Activated CD4-positive, alpha-beta memory T cell treated with anti-CD3 and anti-CD28 coated beads for 36 hours (primary cell): ENCODE data around the gene RBMS3. TPM values are rescaled to one million over a fixed set of nuclear protein-coding genes. Genes with fewer than 3 reads are reported as not detected.
A peak's percentile ranks its signal among the peaks of the same experiment; 100 is the strongest.

Source experiments
- CTCF ChIA-PET: fragments of 350-600 bp; sonication (Branson Sonifier 250); formaldehyde crosslinking; loops from one replicate; lab custom pipeline; 2021; ENCODE audit warnings: antibody characterized with exemption, inconsistent platforms; lab: Charles Lee
- POLR2A ChIA-PET: fragments of 350-600 bp; sonication (Branson Sonifier 250); formaldehyde crosslinking; loops from one replicate; lab custom pipeline; 2021; ENCODE audit warnings: antibody characterized with exemption; lab: Charles Lee
- DNase-seq: peaks from one replicate; pipeline ENCODE4 v3.0.0-alpha.2; 2020
- H3K27ac Mint-ChIP-seq: one replicate; pipeline ENCODE4 v1.8.0; 2021; ENCODE audit warnings: mixed read lengths
- H3K27me3 Mint-ChIP-seq: one replicate; pipeline ENCODE4 v1.8.0; 2021; ENCODE audit warnings: mixed read lengths
- H3K36me3 Mint-ChIP-seq: one replicate; pipeline ENCODE4 v1.8.0; 2021; ENCODE audit warnings: mixed read lengths
- H3K4me1 Mint-ChIP-seq: one replicate; pipeline ENCODE4 v1.8.0; 2021; ENCODE audit warnings: low read depth, mixed read lengths
- H3K4me3 Mint-ChIP-seq: one replicate; pipeline ENCODE4 v1.8.0; 2021; ENCODE audit warnings: mild to moderate bottlenecking, mixed read lengths
- H3K9me3 Mint-ChIP-seq: one replicate; pipeline ENCODE4 v1.8.0; 2021; ENCODE audit warnings: mixed read lengths
- intact Hi-C: fragments of 100-400 bp; cut with micrococcal nuclease; formaldehyde crosslinking; loops from one replicate; pipeline ENCODE4 v1.15.1; 2023
- total RNA-seq, 2 experiments: library from RNA; stranded (reverse); gene quantifications; one replicate each; pipeline ENCODE4 v1.2.3, GENCODE V29; 2021

Gene RBMS3
- total RNA-seq, 2 experiments from 2014 or later = 1.6 TPM

DNA sequence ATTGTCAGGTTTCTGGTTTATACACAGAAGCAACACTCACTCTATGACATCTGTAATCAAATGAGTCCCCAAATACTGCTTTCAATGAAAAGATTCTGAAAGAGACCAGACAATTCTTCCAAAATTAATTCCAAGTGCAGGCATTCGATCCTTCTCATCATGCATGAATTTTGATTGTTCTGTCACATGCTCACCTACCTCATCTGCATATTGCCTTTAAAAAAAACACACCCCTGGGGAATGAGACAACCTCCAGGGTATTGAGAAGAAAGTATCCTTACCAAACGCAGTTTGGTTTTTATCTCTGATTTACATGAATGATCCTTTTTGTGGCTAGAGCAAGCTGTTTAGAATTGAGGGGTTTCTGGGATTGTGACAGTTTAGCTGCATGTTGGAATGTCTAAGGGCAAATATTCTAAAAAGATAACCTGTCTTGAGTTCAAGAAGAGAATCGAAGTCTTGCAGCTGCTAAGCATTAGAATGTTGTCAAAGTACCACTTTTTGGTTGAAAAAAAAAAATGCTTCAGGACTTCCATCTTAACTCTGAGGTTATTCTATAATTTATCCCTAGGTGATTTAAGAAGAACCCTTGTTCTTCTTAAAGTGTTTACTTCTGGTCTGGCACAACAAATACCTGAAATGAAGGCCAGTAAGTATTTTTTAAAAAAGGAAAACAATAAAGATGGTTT is 653.1 kb downstream of the RBMS3 start:
- no peaks in the 10 kb centered on the region for H3K9me3 Mint-ChIP-seq

DNA sequence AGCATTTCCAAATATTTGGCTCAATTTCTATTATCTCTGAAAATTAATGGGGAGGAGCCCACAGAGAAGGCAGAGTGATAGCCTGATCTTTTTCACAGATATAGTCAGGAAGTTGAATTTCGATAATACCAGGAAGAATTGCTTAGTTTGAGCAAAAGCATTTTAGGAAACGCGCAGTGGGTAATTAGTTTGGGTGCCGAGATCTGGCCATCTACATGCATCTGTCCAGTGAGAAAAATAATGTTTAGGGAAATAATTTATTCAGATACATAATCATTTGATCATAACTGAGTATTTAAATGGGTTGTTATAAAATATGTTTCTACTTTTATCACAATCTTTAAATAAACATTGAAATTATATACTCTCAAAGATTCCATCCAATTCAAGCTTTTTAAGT is 653.9 kb downstream of the RBMS3 start:
- no peak overlapping the region for H3K27ac Mint-ChIP-seq
- no peaks in the 10 kb centered on the region for H3K9me3 Mint-ChIP-seq
- CTCF ChIA-PET = no interaction called here
- H3K27me3 Mint-ChIP-seq = peaks cover 10% of the 10 kb centered on the region
- no peak for DNase-seq
- intact Hi-C loops = no loop called here
- H3K4me3 Mint-ChIP-seq = no peak overlapping the region
- peaks cover 3% of the 10 kb centered on the region for H3K4me1 Mint-ChIP-seq
- H3K36me3 Mint-ChIP-seq = no peaks in the 10 kb centered on the region
- POLR2A ChIA-PET = no interaction called here

More for the DNA sequence above, 653.1 kb downstream of the RBMS3 start:
- H3K4me3 Mint-ChIP-seq = no peak overlapping the region
- H3K27me3 Mint-ChIP-seq = peaks cover 8% of the 10 kb centered on the region
- peaks cover 3% of the 10 kb centered on the region for H3K4me1 Mint-ChIP-seq
- intact Hi-C loops = no loop called here
- no peak for DNase-seq
- no peaks in the 10 kb centered on the region for H3K36me3 Mint-ChIP-seq
- no peak overlapping the region for H3K27ac Mint-ChIP-seq
- POLR2A ChIA-PET = no interaction called here
- CTCF ChIA-PET = no interaction called here

DNA sequence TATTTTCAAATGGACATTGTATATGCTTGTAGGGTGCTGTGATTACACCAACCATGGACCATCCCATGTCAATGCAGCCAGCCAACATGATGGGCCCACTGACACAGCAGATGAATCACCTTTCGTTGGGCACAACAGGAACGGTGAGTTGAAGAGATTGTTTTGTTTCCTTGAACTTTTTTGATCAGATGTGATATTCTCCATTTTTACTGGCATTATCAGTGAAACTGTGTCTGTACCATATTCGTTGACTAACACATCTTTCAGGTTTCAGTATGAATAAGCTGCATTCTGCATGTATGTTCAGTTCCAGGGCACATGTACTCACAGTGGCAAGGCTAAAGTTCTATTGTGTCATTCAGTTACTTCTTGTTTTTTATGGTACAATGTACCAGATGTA is 655.2 kb downstream of the RBMS3 start:
- H3K4me1 Mint-ChIP-seq = peaks cover 3% of the 10 kb centered on the region
- intact Hi-C loops = no loop called here
- DNase-seq = peak; percentile 12
- peaks cover 14% of the 10 kb centered on the region for H3K27me3 Mint-ChIP-seq
- H3K4me3 Mint-ChIP-seq = no peak overlapping the region
- no peaks in the 10 kb centered on the region for H3K36me3 Mint-ChIP-seq
- no peaks in the 10 kb centered on the region for H3K9me3 Mint-ChIP-seq
- no peak overlapping the region for H3K27ac Mint-ChIP-seq
- ChIA-PET CTCF (no interaction called here), POLR2A (no interaction called here)

DNA sequence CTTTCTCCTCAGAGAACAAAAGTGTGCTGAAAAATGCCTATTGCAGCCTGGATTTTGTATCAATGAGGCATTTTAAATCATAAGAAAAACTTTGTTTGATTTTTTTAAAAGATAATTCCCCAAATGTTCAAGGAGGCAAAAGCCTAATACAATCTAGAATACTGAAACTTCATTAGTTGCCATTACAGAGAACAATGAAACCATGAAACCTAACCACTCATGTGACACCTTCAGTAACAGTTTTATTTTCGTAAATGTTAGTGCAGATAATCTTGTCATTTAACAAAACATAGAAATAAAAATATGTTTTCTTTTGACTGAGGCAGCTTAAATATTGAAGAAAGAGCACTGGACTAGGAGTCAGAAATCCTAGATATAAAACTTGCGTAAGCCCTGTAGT is 655.9 kb downstream of the RBMS3 start:
- DNase-seq = no peak
- intact Hi-C loops = no loop called here
- Mint-ChIP-seq H3K4me3 (no peak overlapping the region), H3K9me3 (no peaks in the 10 kb centered on the region), H3K27ac (no peak overlapping the region), H3K36me3 (no peaks in the 10 kb centered on the region), H3K4me1 (peaks cover 3% of the 10 kb centered on the region), H3K27me3 (peaks cover 14% of the 10 kb centered on the region)
- POLR2A ChIA-PET = no interaction called here
- CTCF ChIA-PET = no interaction called here

DNA sequence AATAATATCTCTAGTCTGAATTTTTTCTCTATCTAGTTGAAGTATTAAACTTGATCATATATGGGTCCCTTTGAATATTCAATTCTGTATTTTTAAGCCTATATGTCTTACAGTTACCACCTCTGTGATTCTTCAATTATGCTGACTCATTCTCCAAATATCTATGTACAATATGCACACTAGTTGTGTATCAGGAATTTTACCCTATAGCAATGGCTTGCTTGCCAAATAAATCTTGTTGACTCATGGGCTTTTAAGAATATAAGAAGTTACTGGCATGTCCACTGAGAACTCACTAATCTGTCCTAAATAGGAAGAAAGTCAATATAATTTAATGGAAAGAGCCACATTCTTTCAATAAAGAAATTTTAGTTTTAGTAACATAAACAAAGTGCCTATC is 656.3 kb downstream of the RBMS3 start:
- Mint-ChIP-seq H3K27me3 (peaks cover 14% of the 10 kb centered on the region), H3K36me3 (no peaks in the 10 kb centered on the region), H3K9me3 (no peaks in the 10 kb centered on the region), H3K4me3 (no peak overlapping the region), H3K27ac (no peak overlapping the region), H3K4me1 (peaks cover 3% of the 10 kb centered on the region)
- no peak for DNase-seq
- POLR2A ChIA-PET = no interaction called here
- intact Hi-C loops = no loop called here
- CTCF ChIA-PET = no interaction called here

DNA sequence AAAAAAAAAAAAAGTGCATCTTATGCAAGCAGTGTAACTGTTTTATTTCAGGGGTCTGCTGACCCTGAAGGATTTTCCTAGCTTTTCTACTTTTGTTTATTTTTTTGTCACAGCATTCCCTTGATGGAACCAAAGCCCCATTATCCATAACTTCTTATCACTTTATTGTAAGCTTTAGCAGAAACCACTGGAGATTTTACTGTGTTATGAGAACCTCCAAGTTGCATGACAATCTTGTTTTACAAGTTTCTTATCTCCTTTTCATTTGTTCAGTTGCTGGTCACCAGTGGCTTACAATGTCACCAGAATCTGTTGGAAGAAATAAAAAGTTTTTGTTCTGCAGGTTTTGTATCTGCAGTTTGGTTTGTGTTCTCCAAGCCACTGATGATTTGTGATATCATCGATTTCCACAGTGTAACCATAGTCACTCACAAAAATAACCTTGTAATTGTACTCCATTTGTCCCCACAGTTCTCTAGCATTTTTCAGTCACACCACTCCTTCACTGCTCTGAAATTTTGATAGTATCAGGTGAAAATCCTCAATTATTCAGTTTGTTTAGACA is 660.0 kb downstream of the RBMS3 start:
- Mint-ChIP-seq H3K27ac (no peak overlapping the region), H3K9me3 (no peaks in the 10 kb centered on the region), H3K4me3 (no peak overlapping the region), H3K4me1 (peaks cover 3% of the 10 kb centered on the region), H3K36me3 (no peaks in the 10 kb centered on the region), H3K27me3 (peaks cover 7% of the 10 kb centered on the region)
- ChIA-PET POLR2A (no interaction called here), CTCF (interaction anchor here (0.6 kb wide), 1 partner anchor 13 kb away, joined by 5 read pairs; no protein-coding TSS in a partner anchor)
- intact Hi-C loops = no loop called here
- no peak for DNase-seq

DNA sequence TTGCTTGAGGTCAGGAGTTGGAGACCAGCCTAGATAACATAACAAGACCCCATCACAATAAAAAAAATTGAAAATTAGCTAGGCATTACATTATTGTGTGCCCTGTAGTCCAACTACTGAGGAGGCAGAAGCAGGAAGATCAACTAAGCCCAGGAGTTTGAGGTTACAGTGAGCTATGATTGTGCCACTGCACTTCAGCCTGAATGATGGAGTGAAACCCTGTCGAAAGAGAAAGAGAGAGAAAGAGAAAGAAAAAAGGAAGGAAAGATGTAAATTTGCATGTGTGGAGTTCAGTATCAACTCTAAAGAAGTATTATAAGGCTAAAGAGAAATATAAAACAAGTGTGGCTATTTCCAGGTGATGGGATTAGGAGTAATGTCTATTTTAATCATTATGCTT is 661.4 kb downstream of the RBMS3 start:
- Mint-ChIP-seq H3K9me3 (no peaks in the 10 kb centered on the region), H3K27me3 (peaks cover 7% of the 10 kb centered on the region), H3K4me1 (no peaks in the 10 kb centered on the region), H3K4me3 (no peak overlapping the region), H3K36me3 (no peaks in the 10 kb centered on the region), H3K27ac (no peak overlapping the region)
- ChIA-PET POLR2A (interaction anchor here (0.6 kb wide), 1 partner anchor 112 kb away, joined by 3 read pairs; no protein-coding TSS in a partner anchor), CTCF (no interaction called here)
- intact Hi-C loops = no loop called here
- DNase-seq = no peak

DNA sequence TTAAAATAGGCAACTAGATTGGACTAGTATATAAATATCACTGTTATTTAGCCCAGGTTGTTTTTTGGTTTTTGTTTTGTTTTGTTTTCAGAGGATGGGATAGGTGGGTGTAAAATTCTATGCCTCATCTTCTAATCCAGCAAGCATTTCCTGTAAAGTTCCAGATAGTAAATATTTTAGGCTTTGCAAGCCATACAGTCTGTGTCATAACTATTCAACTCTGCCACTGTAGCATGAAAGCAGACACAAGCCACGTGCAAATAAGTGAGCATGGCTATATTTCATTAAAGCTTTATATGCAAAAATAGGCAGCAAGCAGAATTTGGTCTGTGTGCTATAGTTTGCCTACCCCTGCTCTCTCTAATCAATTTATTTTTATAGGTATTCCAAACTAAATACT is 668.3 kb downstream of the RBMS3 start:
- CTCF ChIA-PET = no interaction called here
- H3K4me3 Mint-ChIP-seq = no peak overlapping the region
- intact Hi-C loops = no loop called here
- no peak for DNase-seq
- H3K4me1 Mint-ChIP-seq = no peaks in the 10 kb centered on the region
- no peaks in the 10 kb centered on the region for H3K36me3 Mint-ChIP-seq
- H3K27ac Mint-ChIP-seq = no peak overlapping the region
- POLR2A ChIA-PET = no interaction called here
- H3K27me3 Mint-ChIP-seq = no peaks in the 10 kb centered on the region
- H3K9me3 Mint-ChIP-seq = no peaks in the 10 kb centered on the region

DNA sequence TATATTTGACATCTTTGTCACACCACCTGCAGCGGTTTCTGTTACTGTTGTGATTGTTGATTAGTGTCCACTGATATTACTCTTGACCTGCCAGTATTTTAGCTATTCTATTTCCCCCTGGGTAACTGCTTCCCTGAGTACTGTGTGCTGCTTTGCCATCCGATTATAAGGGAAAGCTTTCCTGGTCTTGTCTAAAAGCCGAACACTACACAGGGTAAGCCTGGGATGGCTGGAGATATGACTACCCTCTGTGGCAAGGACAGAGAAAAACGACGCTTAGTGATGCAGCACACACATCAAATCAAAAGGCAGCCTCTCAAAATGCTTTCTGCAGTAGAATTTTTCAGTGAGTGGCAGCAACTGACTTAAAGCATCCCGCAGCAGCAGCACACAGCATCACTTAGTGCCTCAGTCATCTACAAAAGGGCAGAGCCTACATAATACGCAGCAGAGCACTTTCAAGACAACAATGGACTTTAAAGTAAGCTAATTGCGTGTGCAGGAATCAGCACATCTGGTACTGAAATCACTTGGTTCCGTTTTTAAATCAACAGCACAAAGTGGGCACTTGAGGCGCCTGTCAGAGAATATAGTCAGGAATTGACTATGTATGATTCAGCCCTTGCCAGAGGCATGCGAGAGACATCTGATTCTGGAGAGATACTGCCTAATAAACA is 669.2 kb downstream of the RBMS3 start:
- H3K27ac Mint-ChIP-seq = no peak overlapping the region
- H3K36me3 Mint-ChIP-seq = no peaks in the 10 kb centered on the region
- no peak for DNase-seq
- POLR2A ChIA-PET = no interaction called here
- no peaks in the 10 kb centered on the region for H3K27me3 Mint-ChIP-seq
- no peaks in the 10 kb centered on the region for H3K4me1 Mint-ChIP-seq
- intact Hi-C loops = no loop called here
- CTCF ChIA-PET = no interaction called here
- no peaks in the 10 kb centered on the region for H3K9me3 Mint-ChIP-seq
- H3K4me3 Mint-ChIP-seq = no peak overlapping the region

DNA sequence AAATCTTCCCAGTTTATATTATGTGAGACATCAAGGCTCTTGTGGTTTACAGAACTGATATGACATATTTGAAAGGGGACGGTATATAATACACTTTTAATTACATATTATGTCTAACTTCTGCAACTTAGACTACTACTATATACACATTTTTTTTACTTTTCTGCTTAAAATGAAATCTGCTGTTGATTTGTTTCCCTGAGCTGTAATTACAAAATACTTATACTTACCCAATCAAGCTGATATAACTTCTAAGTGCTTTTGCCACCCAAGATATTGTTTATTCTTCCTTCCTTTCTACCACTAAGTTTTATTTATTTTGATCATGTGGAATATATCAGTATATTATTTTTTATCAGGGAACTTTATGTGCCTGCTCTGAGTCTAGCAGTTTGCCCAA is 671.6 kb downstream of the RBMS3 start:
- Mint-ChIP-seq H3K4me1 (no peaks in the 10 kb centered on the region), H3K36me3 (no peaks in the 10 kb centered on the region), H3K27ac (no peak overlapping the region), H3K9me3 (no peaks in the 10 kb centered on the region), H3K4me3 (no peak overlapping the region), H3K27me3 (no peaks in the 10 kb centered on the region)
- CTCF ChIA-PET = no interaction called here
- intact Hi-C loops = no loop called here
- POLR2A ChIA-PET = no interaction called here
- no peak for DNase-seq

DNA sequence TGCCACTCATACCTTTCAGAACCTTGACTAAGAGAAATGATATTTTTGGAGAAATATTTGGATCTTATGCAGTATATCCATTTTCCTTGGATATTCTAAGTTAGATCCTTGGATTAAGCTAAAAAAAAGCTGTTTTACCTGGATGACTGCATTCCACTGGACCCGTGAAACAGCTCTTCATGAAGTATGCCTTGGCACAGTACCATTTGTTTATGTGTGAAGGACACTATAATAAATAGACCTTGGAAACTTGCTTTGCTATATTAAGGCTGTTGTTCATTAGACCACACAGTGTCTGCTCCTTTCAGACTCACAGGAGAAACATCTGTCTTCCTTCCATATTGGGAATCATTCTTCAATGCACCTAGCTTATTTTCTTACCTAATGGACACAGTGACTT is 674.5 kb downstream of the RBMS3 start:
- no peak for DNase-seq
- Mint-ChIP-seq H3K4me3 (no peak overlapping the region), H3K27ac (no peak overlapping the region), H3K9me3 (no peaks in the 10 kb centered on the region), H3K4me1 (no peaks in the 10 kb centered on the region), H3K27me3 (peaks cover 1% of the 10 kb centered on the region), H3K36me3 (no peaks in the 10 kb centered on the region)
- intact Hi-C loops = no loop called here
- ChIA-PET POLR2A (no interaction called here), CTCF (no interaction called here)

DNA sequence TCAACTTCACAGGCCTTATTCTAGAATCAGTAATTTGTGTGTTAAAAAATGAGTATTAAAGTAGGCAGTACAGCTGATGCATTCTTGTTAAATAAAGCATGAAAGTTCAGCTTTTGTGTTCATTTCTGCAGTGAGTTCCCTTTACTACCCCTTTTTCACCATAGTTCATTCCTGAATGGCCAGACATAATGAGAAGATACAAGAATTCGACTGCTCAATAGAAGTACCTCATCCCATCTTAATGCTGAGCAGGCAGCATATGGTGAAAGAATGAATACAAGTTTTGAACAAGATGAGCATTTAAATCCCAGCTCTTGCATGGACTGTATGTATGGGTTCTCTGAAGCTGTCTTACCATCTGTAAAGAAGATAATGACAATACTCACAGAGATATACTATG is 677.9 kb downstream of the RBMS3 start:
- POLR2A ChIA-PET = no interaction called here
- Mint-ChIP-seq H3K9me3 (no peaks in the 10 kb centered on the region), H3K4me1 (no peaks in the 10 kb centered on the region), H3K36me3 (no peaks in the 10 kb centered on the region), H3K27me3 (peaks cover 1% of the 10 kb centered on the region), H3K27ac (no peak overlapping the region), H3K4me3 (no peak overlapping the region)
- CTCF ChIA-PET = no interaction called here
- intact Hi-C loops = no loop called here
- DNase-seq = no peak

DNA sequence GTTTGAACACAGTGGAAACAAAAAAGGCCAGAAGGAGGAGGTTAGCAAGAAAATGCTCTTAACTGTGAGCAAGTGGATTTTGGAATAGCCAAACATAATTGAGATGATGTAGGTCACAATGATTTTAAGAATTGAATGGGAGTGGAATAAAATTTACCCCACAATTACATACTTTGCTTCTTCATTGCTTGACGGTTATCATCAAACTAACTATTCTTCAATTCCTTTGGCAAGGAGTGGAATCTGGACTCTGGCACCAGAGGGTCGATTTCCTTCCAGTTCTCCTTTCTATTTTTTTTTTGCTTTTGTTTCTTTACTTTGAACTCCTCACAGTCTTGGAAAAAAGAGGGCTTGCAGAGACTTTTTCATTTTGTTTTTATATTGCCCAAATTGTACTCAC is 691.0 kb downstream of the RBMS3 start:
- H3K27me3 Mint-ChIP-seq = peaks cover 4% of the 10 kb centered on the region
- intact Hi-C loops = no loop called here
- H3K4me3 Mint-ChIP-seq = no peak overlapping the region
- H3K36me3 Mint-ChIP-seq = no peaks in the 10 kb centered on the region
- no peak overlapping the region for H3K27ac Mint-ChIP-seq
- DNase-seq = no peak
- CTCF ChIA-PET = no interaction called here
- POLR2A ChIA-PET = no interaction called here
- no peaks in the 10 kb centered on the region for H3K9me3 Mint-ChIP-seq
- no peaks in the 10 kb centered on the region for H3K4me1 Mint-ChIP-seq
